ENCODE measurements around the gene ZNF783. TPM values are rescaled to one million over a fixed set of nuclear protein-coding genes. Genes with fewer than 3 reads are reported as not detected.

Gene ZNF783
- total RNA-seq, 1 experiment from 2014 or later: 11.9 TPM

- Histone ChIP-seq H3K4me1 (peaks cover 3% of the 10 kb centered on the region; the same call in 1 of the 2 replicates), H3K9me3 (replicated peaks) (no peaks in the 10 kb centered on the region), H3K36me3 (peaks cover 9% of the 10 kb centered on the region), H3K4me3 (no peak overlapping the region), H3K27me3 (no peaks in the 10 kb centered on the region), H3K27ac (no peak overlapping the region)
- DNase-seq: no peak
Measured at GRCh38 chr7:149282331-149282655, 20.3 kb downstream of the ZNF783 start.

DNA sequence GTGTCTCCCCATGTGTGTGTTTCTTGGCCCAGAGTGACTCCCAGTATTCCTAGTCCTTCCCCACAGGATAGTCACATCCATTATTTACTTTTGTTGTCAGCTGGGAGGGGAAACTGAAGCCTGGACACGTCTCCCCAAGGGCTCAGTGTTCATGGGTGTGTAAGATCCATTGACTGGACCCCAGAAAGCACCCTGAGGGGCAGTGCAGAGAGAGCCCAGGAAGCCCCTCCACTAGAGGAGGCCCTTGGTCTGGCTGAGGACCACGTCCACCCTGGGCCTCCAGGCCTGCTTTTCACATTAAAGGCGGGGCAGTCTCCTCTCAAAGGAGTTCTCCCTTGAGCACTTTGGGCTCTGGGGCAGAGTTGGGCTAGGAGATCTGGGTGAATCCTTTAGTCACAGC, 21.3 kb downstream of the ZNF783 start:
- no peak overlapping the region for H3K4me3 ChIP-seq
- peaks cover 3% of the 10 kb centered on the region; the same call in 1 of the 2 replicates for H3K4me1 ChIP-seq

GRCh38 chr7:149284343-149284742, 22.3 kb downstream of the ZNF783 start:
- no peak for DNase-seq
- H3K9me3 ChIP-seq (replicated peaks): no peaks in the 10 kb centered on the region
- H3K4me3 ChIP-seq: no peak overlapping the region; the same call in 1 of the 2 replicates
- no peak overlapping the region for H3K27ac ChIP-seq
- H3K36me3 ChIP-seq: no peaks in the 10 kb centered on the region
- H3K4me1 ChIP-seq: peaks cover 3% of the 10 kb centered on the region; the same call in 1 of the 2 replicates
- H3K27me3 ChIP-seq: no peaks in the 10 kb centered on the region

More for the DNA sequence above, 21.3 kb downstream of the ZNF783 start:
- Histone ChIP-seq H3K27ac (no peak overlapping the region), H3K36me3 (peaks cover 2% of the 10 kb centered on the region; the same call in 1 of the 2 replicates), H3K9me3 (replicated peaks) (no peaks in the 10 kb centered on the region), H3K27me3 (no peaks in the 10 kb centered on the region)
- no peak for DNase-seq

GRCh38 chr7:149284850-149285585, 23.0 kb downstream of the ZNF783 start:
- Histone ChIP-seq H3K27me3 (no peaks in the 10 kb centered on the region), H3K4me1 (peaks cover 3% of the 10 kb centered on the region; the same call in 1 of the 2 replicates), H3K4me3 (peak overlapping the region; percentile 87), H3K27ac (peak overlapping the region; percentile 79), H3K36me3 (no peaks in the 10 kb centered on the region), H3K9me3 (replicated peaks) (no peaks in the 10 kb centered on the region)
- DNase-seq: peak; percentile 96

DNA sequence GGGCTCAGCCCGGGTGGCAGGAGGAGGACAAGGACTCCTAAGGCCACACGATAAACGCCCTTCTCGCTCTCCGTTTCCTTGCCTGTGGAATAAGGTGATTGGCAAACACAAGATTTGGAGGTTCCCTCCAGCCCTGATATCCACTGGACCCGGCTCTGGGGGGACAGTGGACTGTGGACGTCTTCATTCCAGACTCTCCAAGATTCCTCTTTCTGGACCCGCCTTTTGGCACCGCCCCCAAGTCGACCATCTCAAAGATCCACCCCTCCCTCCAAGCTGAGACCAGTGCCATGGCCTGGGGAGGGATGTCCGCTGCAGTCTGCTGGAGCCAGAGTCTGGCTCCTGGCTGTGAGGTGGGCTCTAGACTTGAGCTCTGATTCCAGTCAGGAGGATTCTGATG, 23.6 kb downstream of the ZNF783 start:
- Histone ChIP-seq H3K4me3 (peak overlapping the region; percentile 87), H3K27me3 (no peaks in the 10 kb centered on the region), H3K27ac (peak overlapping the region; percentile 79), H3K4me1 (peaks cover 3% of the 10 kb centered on the region; the same call in 1 of the 2 replicates), H3K9me3 (replicated peaks) (no peaks in the 10 kb centered on the region), H3K36me3 (no peaks in the 10 kb centered on the region)
- DNase-seq: peak; percentile 51 to 63

DNA sequence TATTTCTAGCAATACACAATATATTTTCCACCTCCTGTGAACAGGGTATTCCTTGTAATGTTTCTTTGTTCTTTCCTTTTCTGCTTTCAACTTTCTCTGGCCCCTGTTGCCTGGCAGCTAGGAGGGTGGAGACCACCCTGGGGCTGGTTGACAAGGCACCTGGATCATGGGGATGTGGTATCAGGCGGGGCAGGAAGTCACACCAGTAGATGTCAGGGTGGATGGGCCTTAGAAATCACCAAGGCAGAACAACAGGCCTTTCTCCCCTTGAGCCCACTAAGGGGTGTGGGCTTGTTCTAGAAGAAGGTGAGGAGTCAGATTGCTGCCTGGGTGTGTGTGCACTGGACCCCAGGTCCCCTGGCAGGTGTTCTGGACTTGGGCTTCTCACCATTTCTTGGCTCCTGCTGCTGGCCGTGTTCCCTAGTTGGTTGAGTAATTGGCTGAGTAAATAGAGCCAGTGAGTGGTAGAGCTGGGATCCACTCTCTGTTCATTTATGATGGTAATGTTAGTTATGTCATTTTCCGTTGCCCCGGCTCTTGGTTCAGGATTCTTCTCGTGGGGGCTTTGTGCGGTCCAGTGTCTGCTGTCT, 24.9 kb downstream of the ZNF783 start:
- no peak for DNase-seq
- Histone ChIP-seq H3K36me3 (no peaks in the 10 kb centered on the region), H3K4me1 (peaks cover 3% of the 10 kb centered on the region; the same call in 1 of the 2 replicates), H3K27ac (no peak overlapping the region), H3K9me3 (replicated peaks) (no peaks in the 10 kb centered on the region), H3K4me3 (no peak overlapping the region), H3K27me3 (no peaks in the 10 kb centered on the region)

- Histone ChIP-seq H3K27ac (no peak overlapping the region), H3K4me1 (peaks cover 3% of the 10 kb centered on the region; the same call in 1 of the 2 replicates), H3K36me3 (no peaks in the 10 kb centered on the region), H3K4me3 (no peak overlapping the region), H3K9me3 (replicated peaks) (no peaks in the 10 kb centered on the region), H3K27me3 (no peaks in the 10 kb centered on the region)
- DNase-seq: no peak
Measured at GRCh38 chr7:149287622-149288021, 25.6 kb downstream of the ZNF783 start.

DNA sequence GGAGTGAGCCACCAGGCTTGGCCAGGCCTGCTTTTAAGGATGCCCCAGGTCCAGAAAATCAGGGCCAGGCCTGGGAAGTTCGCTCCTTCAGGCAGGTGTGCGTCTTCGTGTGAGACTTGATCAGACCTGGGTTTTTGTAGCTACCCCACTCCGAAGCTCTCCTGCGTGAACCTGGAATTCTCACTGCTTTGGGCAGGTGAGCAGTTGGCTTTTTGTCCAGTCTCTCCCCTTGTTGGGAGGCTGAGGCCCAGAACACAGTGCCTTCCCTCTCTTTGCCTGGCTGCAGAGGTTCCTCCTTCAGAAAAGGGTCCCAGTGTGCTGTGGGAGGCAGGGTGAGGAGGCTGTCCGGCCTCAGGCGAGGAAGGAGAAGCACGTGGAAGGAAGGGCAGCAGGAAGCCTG, 27.3 kb downstream of the ZNF783 start:
- Histone ChIP-seq H3K36me3 (no peaks in the 10 kb centered on the region), H3K27ac (no peak overlapping the region), H3K4me3 (no peak overlapping the region), H3K4me1 (peaks cover 3% of the 10 kb centered on the region; the same call in 1 of the 2 replicates), H3K27me3 (no peaks in the 10 kb centered on the region), H3K9me3 (replicated peaks) (no peaks in the 10 kb centered on the region)
- no peak for DNase-seq

- no peaks in the 10 kb centered on the region for H3K36me3 ChIP-seq
- no peak overlapping the region for H3K27ac ChIP-seq
- H3K4me3 ChIP-seq: no peak overlapping the region
- H3K9me3 ChIP-seq (replicated peaks): no peaks in the 10 kb centered on the region
- no peaks in the 10 kb centered on the region for H3K27me3 ChIP-seq
- peaks cover 3% of the 10 kb centered on the region; the same call in 1 of the 2 replicates for H3K4me1 ChIP-seq
- no peak for DNase-seq
Measured at GRCh38 chr7:149289856-149290255, 27.9 kb downstream of the ZNF783 start.

DNA sequence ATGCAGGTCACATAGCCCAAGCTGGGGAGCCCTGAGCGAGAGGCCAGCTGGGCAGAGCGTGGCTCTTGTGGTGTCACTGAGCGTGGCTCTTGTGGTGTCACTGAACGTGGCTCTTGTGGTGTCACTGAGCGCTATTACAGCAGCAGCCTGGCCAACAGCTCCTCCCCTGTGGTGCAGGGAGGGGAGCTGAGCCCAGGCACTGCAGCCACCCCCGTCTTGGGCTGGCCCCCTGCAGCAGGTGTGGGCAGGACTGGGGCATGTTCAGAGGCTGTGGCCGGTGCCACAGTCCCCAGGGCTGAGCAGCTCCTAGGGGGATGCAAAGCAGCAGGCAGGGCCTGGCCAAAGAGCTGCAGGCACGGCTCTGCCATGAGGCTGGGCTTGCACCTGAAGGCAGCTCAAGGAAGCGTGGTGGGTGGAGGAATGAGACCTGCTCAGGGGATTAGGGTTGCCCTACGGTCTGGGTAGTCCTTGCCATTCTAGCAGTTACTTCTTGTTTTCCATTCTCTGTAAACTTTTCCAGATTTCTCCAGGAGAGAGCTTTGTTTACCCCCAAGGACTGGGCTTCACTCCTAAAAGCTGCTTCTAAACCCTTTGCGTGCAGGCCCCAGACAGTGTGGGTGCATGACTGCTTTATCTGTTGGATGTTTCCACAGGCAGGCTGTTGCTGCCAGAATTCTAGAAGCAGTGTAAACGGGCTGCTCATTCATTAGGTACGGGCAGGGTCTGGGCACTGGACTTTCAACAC, 29.2 kb downstream of the ZNF783 start:
- Histone ChIP-seq H3K4me1 (no peaks in the 10 kb centered on the region), H3K27ac (no peak overlapping the region), H3K27me3 (no peaks in the 10 kb centered on the region), H3K36me3 (no peaks in the 10 kb centered on the region), H3K4me3 (no peak overlapping the region), H3K9me3 (replicated peaks) (no peaks in the 10 kb centered on the region)
- no peak for DNase-seq

DNA sequence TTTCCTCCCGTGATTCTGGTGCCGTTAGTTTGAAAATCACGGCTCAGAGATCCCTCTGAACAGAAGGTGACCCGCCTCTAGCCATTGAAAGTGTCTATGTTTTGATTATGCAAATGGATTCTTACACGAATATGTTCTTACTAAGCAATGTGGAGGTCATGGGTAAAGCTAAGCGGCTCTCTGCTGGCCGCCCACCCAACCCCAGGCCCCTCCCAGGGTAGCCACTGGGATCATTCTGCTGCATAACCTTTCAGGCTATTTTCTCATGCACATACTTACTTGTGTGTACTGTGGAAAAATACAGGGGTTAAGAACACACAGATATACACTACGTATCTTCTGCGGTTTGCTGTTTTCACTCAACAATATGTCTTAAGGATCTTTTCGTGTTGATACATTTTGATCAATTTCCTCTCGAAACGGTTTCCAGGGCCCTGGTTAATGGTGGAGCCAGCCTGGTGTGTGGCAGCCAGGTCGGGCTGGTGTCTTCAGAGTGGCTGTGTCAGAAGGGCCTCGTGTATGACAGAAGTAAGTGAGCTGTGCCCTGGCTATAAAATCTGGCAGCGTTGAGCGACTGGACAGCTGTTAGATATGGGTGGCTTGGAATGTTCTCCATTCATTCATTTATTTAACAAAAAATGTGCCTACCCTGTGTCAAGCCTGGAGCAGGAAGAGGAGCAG, 29.9 kb downstream of the ZNF783 start:
- Histone ChIP-seq H3K4me3 (no peak overlapping the region), H3K36me3 (no peaks in the 10 kb centered on the region), H3K9me3 (replicated peaks) (no peaks in the 10 kb centered on the region), H3K4me1 (no peaks in the 10 kb centered on the region), H3K27ac (no peak overlapping the region), H3K27me3 (no peaks in the 10 kb centered on the region)
- no peak for DNase-seq

GRCh38 chr7:149292462-149292823, 30.4 kb downstream of the ZNF783 start:
- Histone ChIP-seq H3K27me3 (no peaks in the 10 kb centered on the region), H3K4me3 (no peak overlapping the region), H3K36me3 (no peaks in the 10 kb centered on the region), H3K9me3 (replicated peaks) (no peaks in the 10 kb centered on the region), H3K27ac (no peak overlapping the region), H3K4me1 (no peaks in the 10 kb centered on the region)
- DNase-seq: peak; percentile 35 to 53

DNA sequence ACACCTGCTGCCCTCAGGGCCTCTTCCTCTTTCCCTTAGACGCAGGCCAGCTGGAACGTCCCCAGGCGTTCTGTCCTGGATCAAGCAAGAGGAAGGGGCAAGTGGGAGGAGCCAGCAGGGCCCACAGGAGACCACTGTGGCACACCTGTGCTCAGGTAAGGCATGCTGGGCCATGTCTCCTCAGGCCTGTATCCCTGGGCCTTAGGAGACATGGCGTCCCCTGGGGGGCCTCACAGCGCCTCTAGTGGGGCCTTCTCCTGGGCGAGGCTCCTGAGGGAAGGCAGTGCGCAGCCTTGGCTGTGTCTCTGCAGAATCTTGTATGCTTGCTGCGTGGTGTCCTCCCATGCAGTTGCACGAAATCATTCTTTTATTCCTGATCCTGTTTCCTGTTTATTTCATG, 31.3 kb downstream of the ZNF783 start:
- Histone ChIP-seq H3K27me3 (no peaks in the 10 kb centered on the region), H3K9me3 (replicated peaks) (no peaks in the 10 kb centered on the region), H3K27ac (no peak overlapping the region), H3K4me3 (no peak overlapping the region), H3K36me3 (no peaks in the 10 kb centered on the region), H3K4me1 (no peaks in the 10 kb centered on the region)
- DNase-seq: no peak

- DNase-seq: no peak
- H3K36me3 ChIP-seq: no peaks in the 10 kb centered on the region
- H3K9me3 ChIP-seq (replicated peaks): no peaks in the 10 kb centered on the region
- no peaks in the 10 kb centered on the region for H3K27me3 ChIP-seq
- H3K4me1 ChIP-seq: no peaks in the 10 kb centered on the region
- H3K27ac ChIP-seq: no peak overlapping the region
- no peak overlapping the region for H3K4me3 ChIP-seq
Measured at GRCh38 chr7:149293946-149294633, 32.1 kb downstream of the ZNF783 start.
